Smooth muscle cell (in vitro differentiated cells): ENCODE data around the gene TERB1. TPM values are rescaled to one million over a fixed set of nuclear protein-coding genes. Genes with fewer than 3 reads are reported as not detected.

ENCODE experiments used
- DNase-seq: peaks from one replicate; lab custom pipeline; 2025; ENCODE audit not compliant: unreplicated experiment; lab: John Stamatoyannopoulos, UW
- H2AFZ ChIP-seq: fragments of 200-600 bp; sonication (generic); 2 replicates; pipeline ENCODE4 v1.6.0; 2016; ENCODE audit warnings: antibody characterized with exemption, low read depth, mild to moderate bottlenecking
- H3F3A ChIP-seq: fragments of 200-600 bp; sonication (generic); 2 replicates; pipeline ENCODE4 v1.6.0; 2017; ENCODE audit warnings: antibody characterized with exemption, low read depth
- H3K27ac ChIP-seq: fragments of 200-600 bp; sonication (generic); 2 replicates; pipeline ENCODE4 v1.5.1; 2016; ENCODE audit warnings: low read depth, mild to moderate bottlenecking
- H3K27me3 ChIP-seq: fragments of 200-600 bp; sonication (generic); 2 replicates; pipeline ENCODE4 v1.6.1; 2016; ENCODE audit warnings: low read depth, mild to moderate bottlenecking
- H3K36me3 ChIP-seq: fragments of 200-600 bp; sonication (generic); 2 replicates; pipeline ENCODE4 v1.5.1; 2016; ENCODE audit warnings: low read depth
- H3K4me1 ChIP-seq: fragments of 200-600 bp; sonication (generic); 2 replicates; pipeline ENCODE4 v1.5.1; 2016; ENCODE audit warnings: low read depth
- H3K4me2 ChIP-seq: fragments of 200-600 bp; sonication (generic); 2 replicates; pipeline ENCODE4 v1.6.0; 2016; ENCODE audit warnings: mild to moderate bottlenecking
- H3K4me3 ChIP-seq: fragments of 200-600 bp; sonication (generic); 2 replicates; pipeline ENCODE4 v1.5.1; 2016; ENCODE audit warnings: mild to moderate bottlenecking
- H3K79me2 ChIP-seq: fragments of 200-600 bp; sonication (generic); 2 replicates; pipeline ENCODE4 v1.6.0; 2016; ENCODE audit warnings: low read depth, mild to moderate bottlenecking
- H3K9ac ChIP-seq: fragments of 200-600 bp; sonication (generic); 2 replicates; pipeline ENCODE4 v1.6.0; 2016; ENCODE audit warnings: low read depth
- H3K9me3 ChIP-seq: fragments of 200-600 bp; sonication (generic); replicated peaks from 2 replicates; pipeline ENCODE4 v1.5.1; 2016; ENCODE audit warnings: low read depth
- H4K20me1 ChIP-seq: fragments of 200-600 bp; sonication (generic); 2 replicates; pipeline ENCODE4 v1.6.0; 2016; ENCODE audit warnings: low read depth
- WGBS: methylation state at CpG from one replicate; pipeline ENCODE4 v1.1.7; 2016; ENCODE audit warnings: low lambda C conversion rate; 5-methylcytosine and 5-hydroxymethylcytosine counted together
- polyA plus RNA-seq: library from polyadenylated mRNA; unstranded; fragments of >200 nt; fragmentation: Nextera tagmentation; extraction: Ambion mirVana; gene quantifications from 2 replicates; pipeline ENCODE4 v1.2.1, GENCODE V29; 2016
- total RNA-seq: library from RNA; depleted of rRNA; stranded (reverse); fragments of >200 nt; gene quantifications from 2 replicates; pipeline ENCODE4 v1.2.3, GENCODE V29; 2014
- TF ChIP-seq, protein P1 (sequence below): fragments of 200-600 bp; sonication (generic); IDR thresholded peaks from 2 replicates; pipeline ENCODE4 v1.5.1; 2017; ENCODE audit warnings: borderline replicate concordance, mild to moderate bottlenecking, antibody characterized with exemption; ENCODE audit not compliant: insufficient read depth, poor library complexity, severe bottlenecking

The TERB1 gene
- total and polyA plus RNA-seq, 2 experiments from 2014 or later = not detected

DNA sequence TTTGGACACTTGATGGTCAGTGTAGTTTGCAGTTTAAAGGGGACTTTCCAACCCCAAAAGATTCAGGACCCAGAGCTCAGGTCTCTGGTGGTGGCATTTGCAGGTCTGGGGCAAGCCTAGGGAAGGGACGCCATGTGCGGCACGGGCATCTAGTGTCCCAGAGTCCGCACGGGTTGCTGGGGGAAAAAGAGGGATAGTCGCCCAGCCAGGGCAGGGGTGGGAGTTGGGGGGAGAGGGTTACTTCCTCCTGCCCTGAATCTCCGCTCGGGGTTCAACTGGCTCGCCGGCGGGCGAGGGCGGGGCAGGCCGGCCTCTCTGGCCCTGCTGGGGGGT, 42.6 kb upstream of the TERB1 start:
- Histone ChIP-seq H3K27me3 (peaks cover 95% of the 10 kb centered on the region), H3K4me3 (peak overlapping the region; percentile 50), H4K20me1 (no peaks in the 10 kb centered on the region), H3K9me3 (no peaks in the 10 kb centered on the region), H3K79me2 (no peaks in the 10 kb centered on the region), H2AFZ (no peak overlapping the region), H3K4me1 (no peaks in the 10 kb centered on the region), H3K9ac (no peak overlapping the region), H3K36me3 (no peaks in the 10 kb centered on the region), H3K27ac (no peak overlapping the region), H3K4me2 (peak overlapping the region; percentile 94), H3F3A (no peaks in the 10 kb centered on the region)
- TF ChIP-seq, protein P1, sequence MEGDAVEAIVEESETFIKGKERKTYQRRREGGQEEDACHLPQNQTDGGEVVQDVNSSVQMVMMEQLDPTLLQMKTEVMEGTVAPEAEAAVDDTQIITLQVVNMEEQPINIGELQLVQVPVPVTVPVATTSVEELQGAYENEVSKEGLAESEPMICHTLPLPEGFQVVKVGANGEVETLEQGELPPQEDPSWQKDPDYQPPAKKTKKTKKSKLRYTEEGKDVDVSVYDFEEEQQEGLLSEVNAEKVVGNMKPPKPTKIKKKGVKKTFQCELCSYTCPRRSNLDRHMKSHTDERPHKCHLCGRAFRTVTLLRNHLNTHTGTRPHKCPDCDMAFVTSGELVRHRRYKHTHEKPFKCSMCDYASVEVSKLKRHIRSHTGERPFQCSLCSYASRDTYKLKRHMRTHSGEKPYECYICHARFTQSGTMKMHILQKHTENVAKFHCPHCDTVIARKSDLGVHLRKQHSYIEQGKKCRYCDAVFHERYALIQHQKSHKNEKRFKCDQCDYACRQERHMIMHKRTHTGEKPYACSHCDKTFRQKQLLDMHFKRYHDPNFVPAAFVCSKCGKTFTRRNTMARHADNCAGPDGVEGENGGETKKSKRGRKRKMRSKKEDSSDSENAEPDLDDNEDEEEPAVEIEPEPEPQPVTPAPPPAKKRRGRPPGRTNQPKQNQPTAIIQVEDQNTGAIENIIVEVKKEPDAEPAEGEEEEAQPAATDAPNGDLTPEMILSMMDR = no peak
- WGBS = 24% methylated on average over 6 of the region's 14 CpGs
- no peak for DNase-seq

DNA sequence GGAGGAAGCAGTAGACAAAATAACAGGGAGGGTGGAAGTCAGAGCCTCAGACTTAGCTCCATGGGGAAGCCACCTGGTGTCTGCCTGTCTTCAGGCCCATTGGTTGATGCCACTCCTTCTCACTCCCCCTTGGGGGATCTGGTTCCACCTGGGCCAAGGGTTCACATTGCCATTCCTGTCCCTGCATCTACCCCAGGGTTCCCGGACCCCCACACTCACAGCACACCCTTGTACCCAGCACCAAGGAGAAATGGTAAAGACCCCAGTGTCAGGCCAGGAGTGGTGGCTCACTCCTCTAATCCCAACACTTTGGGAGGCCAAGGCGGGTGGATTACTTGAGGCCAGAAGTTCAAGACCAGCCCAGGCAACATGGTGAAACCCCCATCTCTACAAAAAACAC, 41.8 kb upstream of the TERB1 start:
- peaks cover 99% of the 10 kb centered on the region for H3K27me3 ChIP-seq
- TF ChIP-seq, protein P1 = no peak
- no peak overlapping the region for H2AFZ ChIP-seq

DNA sequence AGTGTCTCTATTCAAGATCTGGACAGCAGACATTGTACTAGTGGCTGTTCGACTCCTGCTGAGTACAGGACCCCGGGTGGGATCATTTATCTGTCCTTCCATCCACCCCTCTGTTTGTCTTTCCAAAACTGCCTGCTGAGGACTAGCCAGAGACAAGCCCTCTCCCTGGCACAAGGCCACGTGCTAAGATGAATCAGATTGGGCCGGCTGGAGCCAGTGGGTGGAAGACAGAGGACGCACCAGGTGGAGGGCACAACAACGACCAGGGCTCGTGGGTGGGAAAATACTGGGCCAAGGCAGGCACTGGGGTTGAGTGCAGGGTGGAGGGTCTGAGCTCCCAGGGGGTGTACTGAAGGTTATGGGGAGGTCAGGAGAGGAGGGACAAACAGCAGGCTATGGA, 41.4 kb upstream of the TERB1 start:
- no peak overlapping the region for H2AFZ ChIP-seq
- 88% methylated on average over 7 of the region's 7 CpGs for WGBS
- H3F3A ChIP-seq = no peaks in the 10 kb centered on the region
- H3K4me3 ChIP-seq = no peak overlapping the region
- H3K36me3 ChIP-seq = no peaks in the 10 kb centered on the region
- no peaks in the 10 kb centered on the region for H3K4me1 ChIP-seq
- H3K9ac ChIP-seq = no peak overlapping the region
- H3K27me3 ChIP-seq = peaks cover 99% of the 10 kb centered on the region
- no peaks in the 10 kb centered on the region for H3K79me2 ChIP-seq
- no peak overlapping the region for H3K4me2 ChIP-seq
- no peaks in the 10 kb centered on the region for H4K20me1 ChIP-seq
- no peak overlapping the region for H3K27ac ChIP-seq
- DNase-seq = no peak
- TF ChIP-seq, protein P1 = no peak
- no peaks in the 10 kb centered on the region for H3K9me3 ChIP-seq

More for the DNA sequence above, 41.8 kb upstream of the TERB1 start:
- no peaks in the 10 kb centered on the region for H3K36me3 ChIP-seq
- no peaks in the 10 kb centered on the region for H4K20me1 ChIP-seq
- no peak for DNase-seq
- no peak overlapping the region for H3K27ac ChIP-seq
- no peaks in the 10 kb centered on the region for H3K79me2 ChIP-seq
- H3F3A ChIP-seq = no peaks in the 10 kb centered on the region
- no peak overlapping the region for H3K4me2 ChIP-seq
- no peak overlapping the region for H3K9ac ChIP-seq
- no peaks in the 10 kb centered on the region for H3K4me1 ChIP-seq
- no peaks in the 10 kb centered on the region for H3K9me3 ChIP-seq
- WGBS = 93% methylated on average over 2 of the region's 2 CpGs
- H3K4me3 ChIP-seq = no peak overlapping the region

DNA sequence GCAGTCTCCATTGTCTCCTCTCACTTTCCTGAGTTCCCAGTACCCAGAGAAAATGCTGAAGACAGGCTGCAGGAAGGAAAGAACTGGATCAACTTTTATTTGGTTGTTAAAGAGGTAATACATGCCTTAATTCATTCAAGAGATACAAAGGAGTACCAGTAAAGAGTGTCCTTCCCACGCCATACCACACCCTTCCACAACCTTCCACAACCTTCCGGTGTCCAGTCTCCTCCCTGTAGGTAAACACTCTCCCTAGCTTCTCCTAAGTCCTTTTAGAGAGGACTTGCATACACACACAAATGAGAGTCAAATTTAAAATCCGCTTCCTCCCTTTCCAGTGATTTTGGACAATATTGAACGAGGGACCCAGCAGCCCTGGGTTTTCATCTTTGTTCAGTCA, 40.0 kb upstream of the TERB1 start:
- no peak overlapping the region for H3K4me2 ChIP-seq
- peaks cover 92% of the 10 kb centered on the region for H3K27me3 ChIP-seq
- no peak for DNase-seq
- no peak overlapping the region for H2AFZ ChIP-seq
- no peaks in the 10 kb centered on the region for H3K36me3 ChIP-seq
- H3K4me3 ChIP-seq = no peak overlapping the region
- H3K79me2 ChIP-seq = no peaks in the 10 kb centered on the region
- H4K20me1 ChIP-seq = no peaks in the 10 kb centered on the region
- TF ChIP-seq, protein P1 = no peak
- H3K9ac ChIP-seq = no peak overlapping the region
- no peaks in the 10 kb centered on the region for H3K4me1 ChIP-seq
- 91% methylated on average over 4 of the region's 4 CpGs for WGBS
- no peaks in the 10 kb centered on the region for H3F3A ChIP-seq
- no peak overlapping the region for H3K27ac ChIP-seq
- no peaks in the 10 kb centered on the region for H3K9me3 ChIP-seq
